ENCODE data around the gene PES1.
A peak's percentile ranks its signal among the peaks of the same experiment; 100 is the strongest.
"Not testable (repeated sequence)": the region's sequence is repeated elsewhere in the genome, so short reads cannot be mapped to it uniquely, and the experiment has no call there.

PES1 gene

DNA sequence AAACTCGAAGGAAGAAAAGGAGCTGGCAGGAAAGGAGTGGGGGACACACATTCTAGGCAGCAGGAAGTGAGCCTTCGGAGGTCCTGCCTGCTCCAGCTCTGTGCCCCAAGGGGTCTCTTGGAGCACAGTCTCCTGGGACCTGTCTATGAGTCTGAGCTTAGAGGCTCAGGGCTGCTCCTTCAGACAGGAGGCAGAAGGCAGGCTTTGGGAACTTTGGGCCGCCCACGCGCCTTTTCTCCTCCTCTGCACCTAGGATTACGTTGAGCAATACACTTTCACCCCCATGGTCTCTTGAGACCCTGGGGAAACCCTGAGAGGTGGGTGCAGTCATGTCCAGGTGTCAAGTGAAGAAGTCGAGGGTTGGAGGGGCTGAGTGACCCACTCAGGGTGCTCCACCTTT, 16.2 kb upstream of the PES1 start:
- no peak for DNase-seq

DNA sequence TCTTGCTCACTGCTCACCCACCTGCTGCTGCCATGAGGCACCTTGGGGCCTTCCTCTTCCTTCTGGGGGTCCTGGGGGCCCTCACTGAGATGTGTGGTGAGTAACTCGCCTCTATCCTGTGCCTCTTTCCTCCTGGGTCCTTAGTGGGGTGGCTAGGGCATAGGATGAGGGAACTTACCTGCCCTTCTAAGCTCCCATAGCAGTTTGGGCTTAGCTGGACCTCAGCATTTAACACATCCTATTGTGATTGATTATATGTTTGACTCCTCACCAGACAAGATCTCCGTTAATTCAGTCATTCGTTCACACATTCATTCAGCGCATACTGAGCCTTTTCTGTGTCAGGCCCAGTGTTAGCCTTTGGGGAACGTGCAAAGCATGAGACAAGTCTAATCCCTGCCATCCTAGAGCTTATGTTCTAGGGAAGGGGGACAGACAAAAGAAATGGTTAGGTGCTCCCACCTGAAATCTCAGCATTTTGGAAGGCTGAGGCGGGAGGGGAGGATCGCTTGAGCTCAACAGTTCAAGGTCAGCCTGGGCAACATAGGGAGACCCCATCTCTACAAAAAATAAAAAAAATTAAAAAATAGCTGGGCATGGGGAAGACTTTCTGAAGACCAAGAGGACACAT, 15.7 kb upstream of the PES1 start:
- no peak for DNase-seq

GRCh38 chr22:30606455-30607299, 15.0 kb upstream of the PES1 start, which contains the start of gene TCN2:
Gene TCN2, plus strand, starts transcription at chr22:30607174. Its CDS starts 158 bp downstream, at chr22:30607332.
- peak; percentile 12 for DNase-seq

- DNase-seq: peak; percentile 49
Measured at GRCh38 chr22:30605449-30606110, 13.9 kb upstream of the PES1 start.

- no peak for DNase-seq
Measured at GRCh38 chr22:30604723-30605122, 13.0 kb upstream of the PES1 start.

- no peak for DNase-seq
Measured at GRCh38 chr22:30603801-30604200, 12.1 kb upstream of the PES1 start.

- no peak for DNase-seq
Measured at GRCh38 chr22:30602049-30602448, 10.3 kb upstream of the PES1 start.

- DNase-seq: no peak
Measured at GRCh38 chr22:30601464-30601863, 9.8 kb upstream of the PES1 start.

- DNase-seq: no peak
Measured at GRCh38 chr22:30600921-30601320, 9.2 kb upstream of the PES1 start.

DNA sequence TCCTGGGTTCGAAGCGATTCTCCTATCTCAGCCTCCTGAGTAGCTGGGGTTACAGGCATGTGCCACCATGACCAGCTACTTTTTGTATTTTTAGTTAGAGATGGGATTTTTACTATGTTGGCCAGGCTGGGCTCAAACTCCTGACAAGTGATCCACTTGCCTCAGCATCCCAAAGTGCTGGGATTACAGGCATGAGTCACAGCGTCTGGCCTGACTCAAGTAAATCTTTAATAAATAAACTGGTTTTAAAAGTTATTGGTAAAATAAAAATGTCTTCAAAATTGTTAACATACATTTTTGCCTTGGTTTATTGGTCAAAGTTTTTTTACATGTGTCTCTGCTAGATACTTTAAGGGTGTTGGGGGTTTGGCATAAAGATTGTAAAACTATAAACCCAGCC, 7.3 kb upstream of the PES1 start:
- DNase-seq: no peak

- DNase-seq: no peak
Measured at GRCh38 chr22:30596886-30597285, 5.2 kb upstream of the PES1 start.

DNA sequence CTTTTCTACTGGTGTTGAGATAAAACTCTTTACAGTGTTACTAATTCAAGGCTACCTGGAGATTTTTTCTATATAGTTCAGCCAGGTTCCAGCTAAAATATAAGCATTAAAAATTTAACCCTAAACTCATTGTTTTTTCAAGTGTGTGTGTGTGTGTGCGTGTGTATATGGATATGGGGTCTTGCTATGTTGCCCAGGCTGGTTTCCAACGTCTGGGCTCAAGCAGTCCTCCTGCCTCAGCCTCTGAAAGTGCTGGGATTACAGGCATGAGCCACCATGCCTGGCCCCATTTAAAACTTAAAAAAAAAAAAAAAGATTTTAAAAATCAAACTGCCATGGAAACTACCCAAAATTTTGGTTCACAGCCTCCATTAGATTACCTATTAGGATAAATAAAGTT, 4.5 kb upstream of the PES1 start:
- no peak for DNase-seq

DNA sequence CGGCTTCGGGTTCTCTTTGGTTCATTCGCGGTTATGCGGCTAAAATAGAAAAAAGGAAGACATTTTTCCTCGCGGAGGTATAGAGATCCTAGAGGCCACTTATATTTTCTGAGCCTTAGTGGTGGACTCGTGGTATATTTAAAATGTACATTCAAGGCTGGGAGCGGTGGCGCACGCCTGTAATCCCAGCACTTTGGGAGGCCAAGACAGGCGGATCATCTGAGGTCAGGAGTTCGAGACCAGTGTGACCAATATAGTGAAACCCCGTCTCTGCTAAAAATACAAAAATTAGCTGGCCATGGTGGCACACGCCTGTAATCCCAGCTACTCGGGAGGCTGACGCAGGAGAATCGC, 627 bp upstream of the PES1 start:
- DNase-seq: not testable (repeated sequence)

DNA sequence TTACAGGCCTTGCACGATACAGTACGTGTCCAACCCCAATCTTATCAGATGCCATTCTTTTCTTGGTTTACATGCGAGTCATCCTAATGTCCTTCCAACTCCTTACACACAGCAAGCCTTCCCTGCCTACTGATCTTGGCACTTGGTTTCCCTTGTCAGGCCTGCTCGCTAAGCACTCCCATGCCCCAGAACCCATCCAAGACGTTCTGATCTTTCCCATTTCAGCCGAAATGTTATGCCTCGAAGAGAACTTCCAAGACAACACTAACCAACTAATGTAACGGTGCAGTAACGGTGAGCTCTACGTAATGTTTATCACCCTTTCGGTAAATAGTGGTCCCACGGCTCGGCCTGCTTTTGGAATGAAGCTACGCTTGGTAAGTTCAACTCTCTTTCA, 521 bp downstream of the PES1 start:
- DNase-seq: no peak

DNA sequence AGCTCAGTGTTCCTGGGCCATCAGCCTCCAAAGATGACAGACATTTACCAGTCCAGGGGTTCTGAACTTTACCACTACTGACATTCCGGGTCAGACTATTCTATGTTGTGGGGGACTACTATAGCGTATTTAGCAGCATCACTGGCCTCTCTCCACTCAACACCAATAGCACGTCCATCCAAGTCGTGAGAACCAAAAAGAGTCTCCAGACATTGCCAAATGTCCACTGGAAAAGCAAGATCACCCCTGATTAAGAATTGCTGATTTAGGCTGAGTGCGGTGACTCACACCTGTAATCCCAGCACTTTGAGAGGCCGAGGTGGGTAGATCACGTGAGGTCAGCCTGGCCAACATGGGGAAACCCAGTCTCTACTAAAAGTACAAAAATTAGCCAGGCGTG, 5.3 kb downstream of the PES1 start:
- DNase-seq: no peak

DNA sequence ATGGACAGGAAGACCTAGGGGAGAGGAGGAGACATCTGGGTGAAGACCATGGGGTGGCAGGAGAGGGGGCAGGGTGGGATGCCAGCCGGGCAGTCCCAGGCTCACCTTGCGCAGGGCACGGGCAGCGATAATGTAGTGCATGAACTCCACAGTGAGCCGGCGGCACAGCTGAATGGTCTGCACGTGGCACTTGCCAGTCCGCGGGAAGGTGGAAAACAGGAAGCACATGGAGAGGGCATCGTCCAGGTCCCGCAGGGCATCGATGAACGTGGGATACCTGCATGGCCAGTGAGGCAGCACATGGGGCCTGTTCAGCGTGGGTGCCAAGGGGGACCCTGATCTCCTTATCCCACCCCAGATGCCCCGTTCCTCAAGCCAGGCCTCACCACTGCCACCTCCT, 7.3 kb downstream of the PES1 start:
- no peak for DNase-seq

DNA sequence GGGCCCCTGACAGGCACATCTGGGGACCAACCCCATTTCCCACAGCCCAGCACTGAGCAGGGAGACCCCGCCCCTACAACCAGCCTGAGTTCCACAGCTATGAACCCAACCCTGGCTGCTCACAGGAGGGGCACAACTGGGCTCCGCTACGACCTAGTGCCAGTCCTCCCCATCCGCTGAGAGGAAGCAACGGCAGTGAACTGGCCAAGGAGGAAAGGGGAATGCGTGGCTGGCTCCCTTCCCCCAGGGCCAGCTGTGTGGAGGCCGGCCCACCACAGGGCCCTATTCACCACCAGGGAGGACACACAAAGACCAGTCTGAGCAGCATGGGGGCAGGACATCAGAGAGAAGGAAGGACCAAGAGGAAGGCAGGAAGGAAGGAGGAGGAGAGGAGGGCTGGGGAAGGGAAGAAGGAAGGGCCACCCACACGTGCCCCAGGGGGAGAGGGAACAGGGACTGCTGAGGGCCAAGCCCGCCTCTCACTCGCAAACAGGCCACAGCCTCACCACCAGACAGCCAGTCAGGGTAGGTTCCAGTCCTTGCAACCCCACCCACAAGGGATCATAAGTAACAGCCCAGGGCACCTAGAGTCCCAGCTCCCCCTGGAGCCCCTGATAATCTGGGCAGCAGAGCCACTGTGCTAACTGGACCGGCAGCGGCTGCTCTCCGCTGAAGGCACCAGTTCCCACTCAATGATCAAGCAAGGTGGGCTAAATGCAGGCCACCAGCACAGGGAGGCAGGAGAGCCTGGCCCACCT, 8.7 kb downstream of the PES1 start:
- DNase-seq: no peak

DNA sequence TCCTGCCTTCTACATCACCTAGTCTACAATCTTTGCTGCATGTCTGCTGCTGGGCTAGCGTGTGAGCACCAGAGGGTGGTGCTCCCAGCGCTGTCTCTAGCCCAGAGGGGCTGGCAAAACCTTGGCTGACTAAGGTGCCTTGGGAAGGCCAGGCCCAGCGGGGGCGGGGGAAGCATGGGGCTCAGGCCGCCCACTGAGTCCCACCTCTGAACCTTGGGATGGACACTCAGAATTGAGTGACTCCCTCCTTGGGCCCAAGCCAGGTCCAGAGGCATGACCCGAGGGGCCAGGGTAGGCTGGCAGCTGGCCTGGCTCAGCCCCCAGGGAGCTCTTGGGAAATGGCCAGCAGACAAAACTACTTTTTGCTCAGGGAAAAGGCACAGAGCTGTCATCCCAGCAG, 9.7 kb downstream of the PES1 start:
- DNase-seq: no peak

GRCh38 chr22:30580896-30581295, 10.8 kb downstream of the PES1 start:
- no peak for DNase-seq

DNA sequence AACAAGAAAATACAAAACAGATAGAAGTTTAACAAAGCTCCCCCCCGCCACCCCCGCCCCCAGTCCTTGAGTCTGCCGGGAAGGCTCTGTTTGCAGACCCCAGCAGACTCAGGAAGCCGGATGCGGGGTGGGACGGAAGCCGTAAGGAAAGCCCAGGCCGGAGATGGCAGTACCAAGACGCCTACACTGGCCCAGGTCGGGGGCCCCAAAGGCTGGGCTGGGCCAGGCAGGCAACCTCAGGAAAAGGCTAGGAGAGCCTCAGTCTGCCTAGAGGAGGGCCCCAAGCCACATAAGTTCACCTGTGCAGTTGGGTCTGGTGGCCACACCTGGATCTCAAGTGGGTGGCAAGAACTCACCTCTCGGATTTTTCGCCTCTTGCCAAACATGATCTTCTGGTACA, 13.2 kb downstream of the PES1 start:
- DNase-seq: no peak

DNA sequence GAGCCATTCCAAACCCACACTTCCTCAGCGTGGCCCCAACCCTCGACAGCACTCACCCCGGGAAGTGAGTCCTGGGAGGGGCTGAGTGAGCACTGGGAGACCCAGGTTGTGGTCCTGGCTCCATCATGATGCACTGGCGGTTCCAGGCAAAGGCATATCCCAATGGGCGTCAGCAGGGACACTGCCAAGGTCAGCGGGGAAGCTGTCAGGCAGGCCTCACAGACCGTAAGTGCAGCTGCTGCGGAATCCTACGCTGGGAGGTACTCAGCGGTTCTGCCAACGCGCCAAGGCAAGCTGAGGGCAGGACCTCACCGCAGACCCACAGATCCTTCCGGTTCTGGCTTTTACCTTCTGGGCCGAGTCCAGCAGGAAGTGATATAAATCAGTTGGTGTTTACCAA, 15.9 kb downstream of the PES1 start:
- DNase-seq: no peak

GRCh38 chr22:30574997-30575671, 16.6 kb downstream of the PES1 start:
- DNase-seq: no peak
